ENCODE data around the gene SLC25A20. TPM values are rescaled to one million over a fixed set of nuclear protein-coding genes. Genes with fewer than 3 reads are reported as not detected.

Gene SLC25A20
- total and polyA plus RNA-seq, 4 donors = 36.9 to 223 (median 86.5) TPM

GRCh38 chr3:48934333-48934991, 35.8 kb upstream of the SLC25A20 start:
- no peak overlapping the region for H3K4me3 ChIP-seq (ENCODE audit: low read depth in 1 of 3, low read length in 3 of 3)
- peaks cover 0 to 8% (median 4%) of the 10 kb centered on the region in 4 donors for H3K36me3 ChIP-seq (ENCODE audit: control insufficient read depth in 4 of 4, insufficient read depth in 3 of 4, low read depth in 1 of 4, low read length in 3 of 4)
- peaks cover 0 to 10% (median 7%) of the 10 kb centered on the region in 4 donors for H3K4me1 ChIP-seq (ENCODE audit: control insufficient read depth in 4 of 4, insufficient read depth in 4 of 4, low read length in 3 of 4)
- no peak overlapping the region for H3K27ac ChIP-seq (ENCODE audit: low read depth in 1 of 2, low read length in 2 of 2)
- no peaks in the 10 kb centered on the region for H3K9me3 ChIP-seq (ENCODE audit: control insufficient read depth in 4 of 4, low read length in 3 of 4)
- TF ChIP-seq FOXA1 (IDR thresholded peaks at IDR 0.05) (no peak), GABPA (IDR thresholded peaks at IDR 0.05 in 1 of 2, conservative IDR thresholded peaks at IDR 0.05 in 1 of 2) (no peak), RXRA (IDR thresholded peaks at IDR 0.05) (no peak), MAX (IDR thresholded peaks at IDR 0.05) (no peak), SP1 (IDR thresholded peaks at IDR 0.05) (no peak), HNF4A (conservative IDR thresholded peaks at IDR 0.05) (no peak), CTCF (IDR thresholded peaks at IDR 0.05; ENCODE audit: low read depth, low read length, missing input control) (no peak), FOXA2 (IDR thresholded peaks at IDR 0.05) (no peak), JUND (IDR thresholded peaks at IDR 0.05) (no peak), YY1 (IDR thresholded peaks at IDR 0.05) (no peak), RAD21 (IDR thresholded peaks at IDR 0.05) (no peak), NR2F2 (IDR thresholded peaks at IDR 0.05) (no peak)
- 92% methylated on average over 5 of the region's 5 CpGs for WGBS
- DNase-seq (ENCODE audit: low spot score) = no peak
- H3K27me3 ChIP-seq (ENCODE audit: control insufficient read depth in 4 of 4, insufficient read depth in 4 of 4, low read length in 3 of 4) = no peaks in the 10 kb centered on the region
- H3K9ac ChIP-seq (ENCODE audit: low read depth in 1 of 2, low read length in 2 of 2) = no peak overlapping the region

GRCh38 chr3:48931944-48932580, 33.4 kb upstream of the SLC25A20 start:
- H3K4me1 ChIP-seq (ENCODE audit: control insufficient read depth in 4 of 4, insufficient read depth in 4 of 4, low read length in 3 of 4) = peaks cover 1 to 25% (median 18%) of the 10 kb centered on the region in 4 donors
- 38% methylated on average over 1 of the region's 1 CpG for WGBS
- no peaks in the 10 kb centered on the region for H3K9me3 ChIP-seq (ENCODE audit: control insufficient read depth in 4 of 4, low read length in 3 of 4)
- no peaks in the 10 kb centered on the region for H3K27me3 ChIP-seq (ENCODE audit: control insufficient read depth in 4 of 4, insufficient read depth in 4 of 4, low read length in 3 of 4)
- TF ChIP-seq ATF3 (IDR thresholded peaks at IDR 0.05) = no peak
- no peak for TF ChIP-seq GABPA (IDR thresholded peaks at IDR 0.05 in 1 of 2, conservative IDR thresholded peaks at IDR 0.05 in 1 of 2)
- no peak for TF ChIP-seq JUND (IDR thresholded peaks at IDR 0.05)
- no peak for TF ChIP-seq EGR1 (IDR thresholded peaks at IDR 0.05; ENCODE audit: low read depth in 2 of 2)
- no peak for TF ChIP-seq YY1 (IDR thresholded peaks at IDR 0.05)
- TF ChIP-seq SP1 (IDR thresholded peaks at IDR 0.05) = no peak
- no peak for TF ChIP-seq MAX (IDR thresholded peaks at IDR 0.05)
- TF ChIP-seq FOXA1 (IDR thresholded peaks at IDR 0.05) = no peak
- no peak for TF ChIP-seq ZBTB33 (IDR thresholded peaks at IDR 0.05)
- TF ChIP-seq HNF4A (conservative IDR thresholded peaks at IDR 0.05) = no peak
- H3K4me3 ChIP-seq (ENCODE audit: low read depth in 1 of 3, low read length in 3 of 3) = no peak overlapping the region
- no peak for DNase-seq (ENCODE audit: low spot score)
- H3K27ac ChIP-seq (ENCODE audit: low read depth in 1 of 2, low read length in 2 of 2) = no peak overlapping the region
- H3K9ac ChIP-seq (ENCODE audit: low read depth in 1 of 2, low read length in 2 of 2) = no peak overlapping the region
- H3K36me3 ChIP-seq (ENCODE audit: control insufficient read depth in 4 of 4, insufficient read depth in 3 of 4, low read depth in 1 of 4, low read length in 3 of 4) = peaks cover 0 to 8% (median 6%) of the 10 kb centered on the region in 4 donors
